Smooth muscle cell (in vitro differentiated cells): ENCODE measurements around the gene MEDAG. TPM values are rescaled to one million over a fixed set of nuclear protein-coding genes. Genes with fewer than 3 reads are reported as not detected.

Source experiments
- DNase-seq: peaks from one replicate; lab custom pipeline; 2025; ENCODE audit not compliant: unreplicated experiment; lab: John Stamatoyannopoulos, UW
- H2AFZ ChIP-seq: fragments of 200-600 bp; sonication (generic); 2 replicates; pipeline ENCODE4 v1.6.0; 2016; ENCODE audit warnings: antibody characterized with exemption, low read depth, mild to moderate bottlenecking
- H3F3A ChIP-seq: fragments of 200-600 bp; sonication (generic); 2 replicates; pipeline ENCODE4 v1.6.0; 2017; ENCODE audit warnings: antibody characterized with exemption, low read depth
- H3K27ac ChIP-seq: fragments of 200-600 bp; sonication (generic); 2 replicates; pipeline ENCODE4 v1.5.1; 2016; ENCODE audit warnings: low read depth, mild to moderate bottlenecking
- H3K27me3 ChIP-seq: fragments of 200-600 bp; sonication (generic); 2 replicates; pipeline ENCODE4 v1.6.1; 2016; ENCODE audit warnings: low read depth, mild to moderate bottlenecking
- H3K36me3 ChIP-seq: fragments of 200-600 bp; sonication (generic); 2 replicates; pipeline ENCODE4 v1.5.1; 2016; ENCODE audit warnings: low read depth
- H3K4me1 ChIP-seq: fragments of 200-600 bp; sonication (generic); 2 replicates; pipeline ENCODE4 v1.5.1; 2016; ENCODE audit warnings: low read depth
- H3K4me2 ChIP-seq: fragments of 200-600 bp; sonication (generic); 2 replicates; pipeline ENCODE4 v1.6.0; 2016; ENCODE audit warnings: mild to moderate bottlenecking
- H3K4me3 ChIP-seq: fragments of 200-600 bp; sonication (generic); 2 replicates; pipeline ENCODE4 v1.5.1; 2016; ENCODE audit warnings: mild to moderate bottlenecking
- H3K79me2 ChIP-seq: fragments of 200-600 bp; sonication (generic); 2 replicates; pipeline ENCODE4 v1.6.0; 2016; ENCODE audit warnings: low read depth, mild to moderate bottlenecking
- H3K9ac ChIP-seq: fragments of 200-600 bp; sonication (generic); 2 replicates; pipeline ENCODE4 v1.6.0; 2016; ENCODE audit warnings: low read depth
- H3K9me3 ChIP-seq: fragments of 200-600 bp; sonication (generic); replicated peaks from 2 replicates; pipeline ENCODE4 v1.5.1; 2016; ENCODE audit warnings: low read depth
- H4K20me1 ChIP-seq: fragments of 200-600 bp; sonication (generic); 2 replicates; pipeline ENCODE4 v1.6.0; 2016; ENCODE audit warnings: low read depth
- WGBS: methylation state at CpG from one replicate; pipeline ENCODE4 v1.1.7; 2016; ENCODE audit warnings: low lambda C conversion rate; 5-methylcytosine and 5-hydroxymethylcytosine counted together
- polyA plus RNA-seq: library from polyadenylated mRNA; unstranded; fragments of >200 nt; fragmentation: Nextera tagmentation; extraction: Ambion mirVana; gene quantifications from 2 replicates; pipeline ENCODE4 v1.2.1, GENCODE V29; 2016
- total RNA-seq: library from RNA; depleted of rRNA; stranded (reverse); fragments of >200 nt; gene quantifications from 2 replicates; pipeline ENCODE4 v1.2.3, GENCODE V29; 2014
- TF ChIP-seq, protein P1 (sequence below): fragments of 200-600 bp; sonication (generic); IDR thresholded peaks from 2 replicates; pipeline ENCODE4 v1.5.1; 2017; ENCODE audit warnings: borderline replicate concordance, mild to moderate bottlenecking, antibody characterized with exemption; ENCODE audit not compliant: insufficient read depth, poor library complexity, severe bottlenecking

MEDAG gene
- total and polyA plus RNA-seq, 2 experiments from 2014 or later = not detected

DNA sequence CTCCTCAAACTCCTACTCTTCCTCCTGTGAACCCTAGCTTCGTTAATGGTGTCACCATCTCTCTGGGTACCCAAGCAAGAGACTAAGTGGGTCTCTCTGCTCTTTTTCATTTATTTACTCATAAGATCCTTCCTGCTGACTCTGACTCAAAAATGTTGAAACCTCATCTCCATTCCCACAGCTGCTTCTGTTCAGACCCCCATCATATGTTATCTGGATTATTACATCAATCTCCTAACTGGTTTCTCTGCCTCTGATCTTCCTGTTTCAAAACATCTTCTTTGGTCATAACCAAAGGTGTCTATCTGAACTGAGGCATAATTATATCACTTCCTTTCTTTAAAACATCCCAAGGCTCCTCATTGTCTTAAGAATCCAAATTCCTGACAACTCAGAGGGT, 2.0 kb upstream of the MEDAG start:
- Histone ChIP-seq H3K27ac (no peak overlapping the region), H3K4me2 (no peak overlapping the region), H3K27me3 (no peaks in the 10 kb centered on the region), H3K36me3 (no peaks in the 10 kb centered on the region), H2AFZ (no peak overlapping the region), H3K9ac (no peak overlapping the region), H3K79me2 (no peaks in the 10 kb centered on the region), H4K20me1 (no peaks in the 10 kb centered on the region), H3F3A (peaks cover 15% of the 10 kb centered on the region), H3K4me1 (peaks cover 17% of the 10 kb centered on the region), H3K4me3 (no peak overlapping the region), H3K9me3 (no peaks in the 10 kb centered on the region)
- WGBS = 91% methylated on average over 1 of the region's 1 CpG
- TF ChIP-seq, protein P1, sequence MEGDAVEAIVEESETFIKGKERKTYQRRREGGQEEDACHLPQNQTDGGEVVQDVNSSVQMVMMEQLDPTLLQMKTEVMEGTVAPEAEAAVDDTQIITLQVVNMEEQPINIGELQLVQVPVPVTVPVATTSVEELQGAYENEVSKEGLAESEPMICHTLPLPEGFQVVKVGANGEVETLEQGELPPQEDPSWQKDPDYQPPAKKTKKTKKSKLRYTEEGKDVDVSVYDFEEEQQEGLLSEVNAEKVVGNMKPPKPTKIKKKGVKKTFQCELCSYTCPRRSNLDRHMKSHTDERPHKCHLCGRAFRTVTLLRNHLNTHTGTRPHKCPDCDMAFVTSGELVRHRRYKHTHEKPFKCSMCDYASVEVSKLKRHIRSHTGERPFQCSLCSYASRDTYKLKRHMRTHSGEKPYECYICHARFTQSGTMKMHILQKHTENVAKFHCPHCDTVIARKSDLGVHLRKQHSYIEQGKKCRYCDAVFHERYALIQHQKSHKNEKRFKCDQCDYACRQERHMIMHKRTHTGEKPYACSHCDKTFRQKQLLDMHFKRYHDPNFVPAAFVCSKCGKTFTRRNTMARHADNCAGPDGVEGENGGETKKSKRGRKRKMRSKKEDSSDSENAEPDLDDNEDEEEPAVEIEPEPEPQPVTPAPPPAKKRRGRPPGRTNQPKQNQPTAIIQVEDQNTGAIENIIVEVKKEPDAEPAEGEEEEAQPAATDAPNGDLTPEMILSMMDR = no peak
- DNase-seq = no peak

DNA sequence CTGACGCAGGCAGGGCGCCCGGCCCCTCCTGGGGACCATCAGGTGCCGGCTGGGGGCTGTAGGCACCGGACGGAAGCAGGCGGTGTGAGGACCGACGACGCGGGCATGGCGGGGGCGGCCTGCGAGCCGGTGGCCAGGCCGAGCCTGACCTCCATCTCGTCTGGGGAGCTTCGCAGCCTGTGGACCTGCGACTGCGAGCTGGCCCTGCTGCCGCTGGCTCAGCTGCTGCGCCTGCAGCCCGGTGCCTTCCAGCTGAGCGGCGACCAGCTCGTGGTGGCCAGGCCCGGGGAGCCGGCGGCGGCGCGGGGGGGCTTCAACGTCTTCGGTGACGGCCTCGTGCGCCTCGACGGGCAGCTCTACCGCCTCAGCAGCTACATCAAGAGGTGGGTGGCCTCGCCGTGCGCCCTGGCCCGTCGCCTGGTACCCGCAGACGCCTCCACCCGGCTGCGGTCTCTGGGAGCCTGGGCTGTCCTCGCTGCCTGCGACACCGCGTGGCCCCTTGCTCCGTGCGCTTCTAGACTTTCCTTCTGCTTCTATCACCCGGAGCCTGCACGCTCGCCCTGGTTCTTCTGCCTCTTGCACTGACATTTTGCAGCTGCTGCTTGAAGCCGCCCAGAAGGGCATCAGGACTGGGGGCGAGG, 460 bp downstream of the MEDAG start:
- Histone ChIP-seq H3K36me3 (no peaks in the 10 kb centered on the region), H3K79me2 (no peaks in the 10 kb centered on the region), H3F3A (peaks cover 20% of the 10 kb centered on the region), H3K27ac (peak overlapping the region; percentile 16), H3K4me3 (no peak overlapping the region), H4K20me1 (no peaks in the 10 kb centered on the region), H2AFZ (no peak overlapping the region), H3K9me3 (no peaks in the 10 kb centered on the region), H3K4me2 (peak overlapping the region; percentile 62), H3K9ac (no peak overlapping the region), H3K27me3 (no peaks in the 10 kb centered on the region), H3K4me1 (peaks cover 17% of the 10 kb centered on the region)
- TF ChIP-seq, protein P1 = no peak
- DNase-seq = no peak
- WGBS = 90% methylated on average over 55 of the region's 60 CpGs

DNA sequence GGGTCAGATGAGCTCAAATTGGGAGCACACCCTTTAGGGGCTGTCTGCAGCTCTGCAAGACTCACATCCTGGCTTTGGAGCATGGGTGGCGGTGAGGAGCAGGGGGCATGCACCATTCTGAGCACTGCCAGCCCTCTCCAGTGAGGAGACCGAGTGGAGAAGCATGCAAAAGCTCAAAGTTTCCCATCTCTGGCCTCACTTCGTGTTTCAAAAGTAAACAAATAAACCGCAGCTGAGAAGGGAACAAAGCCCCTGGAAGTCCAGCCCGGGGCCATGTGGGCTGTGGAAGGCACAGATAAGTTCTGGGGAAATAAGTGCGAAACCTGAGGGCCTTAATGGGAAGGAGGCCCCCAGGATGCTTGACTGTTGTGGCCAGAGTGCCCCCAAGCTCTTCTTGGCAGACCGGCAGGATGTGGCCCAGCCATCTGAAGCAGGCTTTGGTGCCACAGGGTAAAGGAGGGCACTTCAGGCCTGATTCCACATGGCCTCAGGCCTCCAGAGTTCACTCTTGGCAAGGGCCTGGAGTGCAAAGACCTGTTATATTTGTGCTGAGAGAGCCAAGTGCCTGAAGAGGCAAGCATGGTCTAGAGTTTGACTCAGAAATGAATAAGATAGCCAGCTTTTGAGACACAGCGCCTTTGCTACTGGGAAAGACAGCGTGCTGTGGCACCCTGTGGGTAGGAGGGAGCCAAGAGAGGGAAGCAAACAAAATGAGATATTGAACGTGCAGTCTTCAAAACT, 1.2 kb downstream of the MEDAG start:
- Histone ChIP-seq H4K20me1 (no peaks in the 10 kb centered on the region), H3F3A (peaks cover 20% of the 10 kb centered on the region), H3K27ac (peak overlapping the region; percentile 86), H3K4me3 (no peak overlapping the region), H2AFZ (no peak overlapping the region), H3K9me3 (no peaks in the 10 kb centered on the region), H3K4me2 (peak overlapping the region; percentile 62), H3K79me2 (no peaks in the 10 kb centered on the region), H3K36me3 (no peaks in the 10 kb centered on the region), H3K9ac (peak overlapping the region; percentile 2), H3K27me3 (no peaks in the 10 kb centered on the region), H3K4me1 (peaks cover 17% of the 10 kb centered on the region)
- peak; percentile 61 for DNase-seq
- TF ChIP-seq, protein P1 = no peak
- WGBS = 15% methylated on average over 10 of the region's 10 CpGs
